ENCODE data around the gene OR8B4.

DNA sequence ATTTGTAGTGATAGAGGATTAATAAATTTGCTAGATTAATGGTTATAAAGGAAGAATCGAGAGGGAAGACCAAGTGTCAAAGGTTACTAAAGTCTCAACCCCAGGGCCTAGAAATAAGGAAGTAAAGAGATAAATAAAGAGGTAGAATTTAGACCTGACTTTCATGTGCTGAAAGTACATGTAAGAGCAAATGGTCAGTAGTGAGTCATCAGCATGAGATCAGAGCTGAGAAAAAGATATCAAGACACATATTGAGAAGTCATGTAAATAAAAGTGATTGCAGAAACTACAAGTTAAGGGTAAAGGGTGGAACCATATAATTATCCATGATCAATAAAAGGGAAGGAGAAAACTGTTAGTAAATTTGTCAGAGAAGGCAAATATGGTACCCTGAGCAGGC is 22.2 kb upstream of the OR8B4 start:
- TF ChIP-seq, protein P1, sequence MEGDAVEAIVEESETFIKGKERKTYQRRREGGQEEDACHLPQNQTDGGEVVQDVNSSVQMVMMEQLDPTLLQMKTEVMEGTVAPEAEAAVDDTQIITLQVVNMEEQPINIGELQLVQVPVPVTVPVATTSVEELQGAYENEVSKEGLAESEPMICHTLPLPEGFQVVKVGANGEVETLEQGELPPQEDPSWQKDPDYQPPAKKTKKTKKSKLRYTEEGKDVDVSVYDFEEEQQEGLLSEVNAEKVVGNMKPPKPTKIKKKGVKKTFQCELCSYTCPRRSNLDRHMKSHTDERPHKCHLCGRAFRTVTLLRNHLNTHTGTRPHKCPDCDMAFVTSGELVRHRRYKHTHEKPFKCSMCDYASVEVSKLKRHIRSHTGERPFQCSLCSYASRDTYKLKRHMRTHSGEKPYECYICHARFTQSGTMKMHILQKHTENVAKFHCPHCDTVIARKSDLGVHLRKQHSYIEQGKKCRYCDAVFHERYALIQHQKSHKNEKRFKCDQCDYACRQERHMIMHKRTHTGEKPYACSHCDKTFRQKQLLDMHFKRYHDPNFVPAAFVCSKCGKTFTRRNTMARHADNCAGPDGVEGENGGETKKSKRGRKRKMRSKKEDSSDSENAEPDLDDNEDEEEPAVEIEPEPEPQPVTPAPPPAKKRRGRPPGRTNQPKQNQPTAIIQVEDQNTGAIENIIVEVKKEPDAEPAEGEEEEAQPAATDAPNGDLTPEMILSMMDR (IDR thresholded peaks at IDR 0.05 in 2 of 3, conservative IDR thresholded peaks at IDR 0.05 in 1 of 3; ENCODE audit: control insufficient read depth in 2 of 3, extremely low read depth in 1 of 3, insufficient read depth in 1 of 3, low read depth in 3 of 3, low read length in 3 of 3), result no peak
- no peak for TF ChIP-seq POLR2AphosphoS5 (IDR thresholded peaks at IDR 0.05; ENCODE audit: low read length)
